Thyroid gland (tissue), 4 donors: Measurements from ENCODE around the gene ZNF655.

Source experiments
- POLR2A ChIP-seq, 2 donors: fragments of 450-650 bp; IDR thresholded peaks; one replicate each; pipeline ENCODE4 v1.6.1; 2017; ENCODE audit warnings: antibody characterized with exemption in 2 of 2, mild to moderate bottlenecking in 2 of 2, moderate library complexity in 1 of 2
- TF ChIP-seq, protein P1 (sequence below), 6 experiments: fragments of 200-600 bp in 3 of 6; fragments of 450-650 bp in 3 of 6; sonication (generic) in 3 of 6; IDR thresholded peaks; one replicate each; pipeline ENCODE4 v1.5.1; 2016 to 2019; ENCODE audit warnings: antibody characterized with exemption in 6 of 6, mild to moderate bottlenecking in 2 of 6, inconsistent platforms in 1 of 6, moderate library complexity in 1 of 6

DNA sequence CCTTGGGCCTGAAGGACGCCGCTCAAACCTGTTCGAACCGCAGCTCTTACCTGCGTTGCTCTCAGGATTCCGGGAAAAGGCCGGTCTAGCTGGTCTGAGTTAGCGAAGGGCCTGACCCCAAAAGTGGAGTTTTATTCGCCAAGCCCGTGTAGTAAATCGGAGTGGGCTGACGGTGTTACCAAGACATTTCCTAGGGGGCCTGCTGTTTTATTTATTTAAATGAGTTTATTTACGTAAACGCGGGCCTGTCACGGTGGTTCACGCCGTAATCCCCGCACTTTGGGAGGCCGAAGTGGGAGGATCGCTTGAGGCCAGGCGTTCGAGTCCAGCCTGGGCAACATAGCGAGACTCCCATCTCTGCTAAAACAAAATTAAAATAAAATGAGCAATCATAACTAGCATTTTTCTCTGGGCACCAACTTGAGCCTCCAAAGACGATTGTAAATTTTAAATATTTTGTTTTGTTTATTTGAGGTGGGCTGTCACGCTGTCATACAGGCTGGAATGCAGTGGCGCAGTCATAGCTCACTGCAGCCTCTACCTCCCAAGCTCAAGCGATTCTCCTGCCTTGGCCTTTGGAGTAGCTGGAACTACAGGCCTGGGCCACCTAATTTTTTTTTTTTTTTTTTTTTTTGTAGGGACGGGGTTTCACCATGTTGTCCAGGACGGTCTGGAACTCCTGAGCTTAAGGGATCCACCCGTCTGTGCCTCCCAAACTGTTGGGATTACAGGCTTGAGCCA, 903 bp downstream of the ZNF655 start:
- TF ChIP-seq, protein P1, sequence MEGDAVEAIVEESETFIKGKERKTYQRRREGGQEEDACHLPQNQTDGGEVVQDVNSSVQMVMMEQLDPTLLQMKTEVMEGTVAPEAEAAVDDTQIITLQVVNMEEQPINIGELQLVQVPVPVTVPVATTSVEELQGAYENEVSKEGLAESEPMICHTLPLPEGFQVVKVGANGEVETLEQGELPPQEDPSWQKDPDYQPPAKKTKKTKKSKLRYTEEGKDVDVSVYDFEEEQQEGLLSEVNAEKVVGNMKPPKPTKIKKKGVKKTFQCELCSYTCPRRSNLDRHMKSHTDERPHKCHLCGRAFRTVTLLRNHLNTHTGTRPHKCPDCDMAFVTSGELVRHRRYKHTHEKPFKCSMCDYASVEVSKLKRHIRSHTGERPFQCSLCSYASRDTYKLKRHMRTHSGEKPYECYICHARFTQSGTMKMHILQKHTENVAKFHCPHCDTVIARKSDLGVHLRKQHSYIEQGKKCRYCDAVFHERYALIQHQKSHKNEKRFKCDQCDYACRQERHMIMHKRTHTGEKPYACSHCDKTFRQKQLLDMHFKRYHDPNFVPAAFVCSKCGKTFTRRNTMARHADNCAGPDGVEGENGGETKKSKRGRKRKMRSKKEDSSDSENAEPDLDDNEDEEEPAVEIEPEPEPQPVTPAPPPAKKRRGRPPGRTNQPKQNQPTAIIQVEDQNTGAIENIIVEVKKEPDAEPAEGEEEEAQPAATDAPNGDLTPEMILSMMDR (IDR thresholded peaks at IDR 0.05) = no peak
- TF ChIP-seq POLR2A (IDR thresholded peaks at IDR 0.05) = no peak
